ENCODE data around the gene FANCC. TPM values are rescaled to one million over a fixed set of nuclear protein-coding genes. Genes with fewer than 3 reads are reported as not detected.
"Not testable (repeated sequence)": the region's sequence is repeated elsewhere in the genome, so short reads cannot be mapped to it uniquely, and the experiment has no call there.

FANCC gene
- total and polyA plus RNA-seq, 2 of the 4 experiments (the other 2 are of a cell fraction): 4.7 to 6.3 TPM

- H3K4me2 ChIP-seq (ENCODE audit: low read depth, low read length): no peak overlapping the region
- dilution Hi-C loops (cut with HindIII; ENCODE audit: low sequenced_read_pairs, unreplicated experiment) (no loop called here), in situ Hi-C loops (cut with MboI; ENCODE audit: low sequenced_read_pairs) (no loop called here), intact Hi-C loops (cut with micrococcal nuclease) (no loop called here)
- peaks cover 3 to 10% of the 10 kb centered on the region in 2 experiments; a peak in 3 of 4 replicates for H3K79me1 ChIP-seq (ENCODE audit: low read depth in 1 of 2, low read length in 2 of 2)
- WGBS, 2 experiments (ENCODE audit: extremely low coverage in 2 of 2, insufficient read length in 1 of 2): no CpG with 5 or more reads among the region's 4 CpGs
- H4K8ac ChIP-seq (ENCODE audit: low read depth in 2 of 2, low read length in 2 of 2): no peak overlapping the region
- no peak overlapping the region for H4K5ac ChIP-seq (ENCODE audit: low read depth, low read length)
- ChIA-PET POLR2A (ENCODE audit: unreplicated experiment) (no interaction called here), CTCF (no interaction called here)
- no peak overlapping the region for H3K9ac ChIP-seq (ENCODE audit: low read depth, low read length)
- H3K18ac ChIP-seq (ENCODE audit: low read depth, low read length): no peak overlapping the region
- H2BK15ac ChIP-seq (ENCODE audit: low read depth, low read length): no peak overlapping the region
- no peak overlapping the region for H3K14ac ChIP-seq (replicated peaks; ENCODE audit: low read depth, low read length)
- DNase-seq (no peak), ATAC-seq (ENCODE audit: low read depth) (no peak)
- no TSS peak for BruUV-seq (replicated peaks)
- H3K4me3 ChIP-seq (ENCODE audit: insufficient read depth, low read depth, low read length): no peak overlapping the region
- peaks cover 1% of the 10 kb centered on the region; the same call in 1 of the 2 replicates for H3K4me1 ChIP-seq (ENCODE audit: control insufficient read depth, insufficient read depth, low read length)
- no peak overlapping the region for H3K27ac ChIP-seq (ENCODE audit: insufficient read depth, low read length)
- H3K36me3 ChIP-seq (ENCODE audit: control insufficient read depth, insufficient read depth, low read length): no peaks in the 10 kb centered on the region
- H3K23ac ChIP-seq (ENCODE audit: low read depth, low read length): no peak overlapping the region
- H2BK5ac ChIP-seq (ENCODE audit: low read depth, low read length, poor library complexity, severe bottlenecking): no peak overlapping the region
- no peaks in the 10 kb centered on the region for H3K9me1 ChIP-seq (ENCODE audit: insufficient read depth, low read length)
- no peak overlapping the region for H2AFZ ChIP-seq (replicated peaks; ENCODE audit: low read length, poor library complexity)
- no peak overlapping the region for H2BK120ac ChIP-seq (ENCODE audit: low read depth, low read length)
- H4K20me1 ChIP-seq (ENCODE audit: insufficient read depth, low read length): no peaks in the 10 kb centered on the region
- H3K56ac ChIP-seq (ENCODE audit: extremely low read depth, insufficient read depth, low read length): no peak overlapping the region
- H2AK9ac ChIP-seq (replicated peaks; ENCODE audit: low read depth, low read length, poor library complexity): no peak overlapping the region
- TF ChIP-seq ELK1 (IDR thresholded peaks at IDR 0.05; ENCODE audit: borderline replicate concordance, low read depth, low read length) (no peak), MAFK (IDR thresholded peaks at IDR 0.05; ENCODE audit: low read depth, low read length) (peak; percentile 71)
- TF ChIP-seq, protein P1, sequence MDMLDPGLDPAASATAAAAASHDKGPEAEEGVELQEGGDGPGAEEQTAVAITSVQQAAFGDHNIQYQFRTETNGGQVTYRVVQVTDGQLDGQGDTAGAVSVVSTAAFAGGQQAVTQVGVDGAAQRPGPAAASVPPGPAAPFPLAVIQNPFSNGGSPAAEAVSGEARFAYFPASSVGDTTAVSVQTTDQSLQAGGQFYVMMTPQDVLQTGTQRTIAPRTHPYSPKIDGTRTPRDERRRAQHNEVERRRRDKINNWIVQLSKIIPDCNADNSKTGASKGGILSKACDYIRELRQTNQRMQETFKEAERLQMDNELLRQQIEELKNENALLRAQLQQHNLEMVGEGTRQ (IDR thresholded peaks at IDR 0.05; ENCODE audit: low read depth, low read length): no peak
- peak overlapping the region; percentile 43; the same call in 1 of the 2 replicates for H2AK5ac ChIP-seq (ENCODE audit: low read depth, low read length)
- no peaks in the 10 kb centered on the region for H3K9me3 ChIP-seq (ENCODE audit: control insufficient read depth, insufficient read depth, low read length)
- no peak overlapping the region for H2BK20ac ChIP-seq (ENCODE audit: low read depth, low read length)
- no peaks in the 10 kb centered on the region for H3K27me3 ChIP-seq (ENCODE audit: control insufficient read depth, insufficient read depth, low read length)
- H4K91ac ChIP-seq (ENCODE audit: insufficient read depth, low read depth, low read length): no peak overlapping the region
- no peak overlapping the region for H3K4ac ChIP-seq (ENCODE audit: low read depth, low read length)
These were observed 46.7 kb downstream of the FANCC start for GRCh38 chr9:95270790-95271189.

GRCh38 chr9:95269803-95270773 is 47.4 kb downstream of the FANCC start:
- BruUV-seq (replicated peaks); H3K9ac ChIP-seq (ENCODE audit: low read depth, low read length); H2BK5ac ChIP-seq (ENCODE audit: low read depth, low read length, poor library complexity, severe bottlenecking); H3K14ac ChIP-seq (replicated peaks; ENCODE audit: low read depth, low read length); H3K4me3 ChIP-seq (ENCODE audit: insufficient read depth, low read depth, low read length); H2BK120ac ChIP-seq (ENCODE audit: low read depth, low read length); H3K9me3 ChIP-seq (ENCODE audit: control insufficient read depth, insufficient read depth, low read length); H3K4ac ChIP-seq (ENCODE audit: low read depth, low read length); H4K20me1 ChIP-seq (ENCODE audit: insufficient read depth, low read length); H3K36me3 ChIP-seq (ENCODE audit: control insufficient read depth, insufficient read depth, low read length); POLR2A ChIA-PET (ENCODE audit: unreplicated experiment); H3K27me3 ChIP-seq (ENCODE audit: control insufficient read depth, insufficient read depth, low read length); CTCF ChIA-PET; H3K4me1 ChIP-seq (ENCODE audit: control insufficient read depth, insufficient read depth, low read length); in situ Hi-C loops (cut with MboI; ENCODE audit: low sequenced_read_pairs); H4K5ac ChIP-seq (ENCODE audit: low read depth, low read length); H2AK5ac ChIP-seq (ENCODE audit: low read depth, low read length); H3K56ac ChIP-seq (ENCODE audit: extremely low read depth, insufficient read depth, low read length); H4K91ac ChIP-seq (ENCODE audit: insufficient read depth, low read depth, low read length); H3K9me1 ChIP-seq (ENCODE audit: insufficient read depth, low read length); H2BK15ac ChIP-seq (ENCODE audit: low read depth, low read length); dilution Hi-C loops (cut with HindIII; ENCODE audit: low sequenced_read_pairs, unreplicated experiment); H3K4me2 ChIP-seq (ENCODE audit: low read depth, low read length); H3K18ac ChIP-seq (ENCODE audit: low read depth, low read length); H2AK9ac ChIP-seq (replicated peaks; ENCODE audit: low read depth, low read length, poor library complexity); H3K27ac ChIP-seq (ENCODE audit: insufficient read depth, low read length): not testable (repeated sequence)
- DNase-seq (peak; percentile 17), ATAC-seq (ENCODE audit: low read depth) (peak; percentile 75)
- intact Hi-C loops (cut with micrococcal nuclease): loop anchor here (5.0 to 10.0 kb wide), 3 partner anchors 192 to 947 kb away; no protein-coding TSS in a partner anchor
- Histone ChIP-seq H2BK20ac (ENCODE audit: low read depth, low read length) (0 out of 2 replicates have a peak overlapping the region, but pooled peaks have one; percentile 18), H2AFZ (replicated peaks; ENCODE audit: low read length, poor library complexity) (peak overlapping the region; percentile 55), H3K23ac (ENCODE audit: low read depth, low read length) (peak overlapping the region; percentile 34; the same call in 1 of the 2 replicates), H4K8ac (ENCODE audit: low read depth in 2 of 2, low read length in 2 of 2) (peak overlapping the region in 1 of 2 experiments; percentile 29; a peak in 1 of 4 replicates), H3K79me1 (ENCODE audit: low read depth in 1 of 2, low read length in 2 of 2) (peaks cover 6 to 12% of the 10 kb centered on the region in 2 experiments; a peak in 3 of 4 replicates)
- 45% methylated on average over 7 of the region's 18 CpGs; no CpG with 5 or more reads in 1 of the 2 experiments for WGBS, 2 experiments (ENCODE audit: extremely low coverage in 2 of 2, insufficient read length in 1 of 2)

Data from IMR-90 (cell line).